SK-N-SH treated with all-trans-retinoic acid at 6 μM for 48 hours (cell line): Measurements from ENCODE around the gene CCNY.

ENCODE experiments used
- ARNTL ChIP-seq: fragments of 450-650 bp; formaldehyde crosslinking; IDR thresholded peaks from 2 replicates; pipeline ENCODE4 v1.5.0; 2020; ENCODE audit warnings: low read depth, mild to moderate bottlenecking, moderate library complexity, borderline replicate concordance
- BACH2 ChIP-seq: fragments of 250-450 bp; sonication (Bioruptor Pico); IDR thresholded peaks from 2 replicates; pipeline ENCODE4 v1.9.0; 2021; ENCODE audit warnings: mild to moderate bottlenecking, borderline replicate concordance
- CREB5 ChIP-seq: fragments of 250-450 bp; sonication (Bioruptor Pico); IDR thresholded peaks from 2 replicates; pipeline ENCODE4 v1.5.1; 2020; ENCODE audit warnings: low read depth, mild to moderate bottlenecking, moderate library complexity
- CSDC2 ChIP-seq: fragments of 250-450 bp; sonication (Bioruptor Pico); IDR thresholded peaks from 2 replicates; pipeline ENCODE4 v1.5.0; 2020; ENCODE audit warnings: mild to moderate bottlenecking, moderate library complexity
- CSRNP3 ChIP-seq: fragments of 250-450 bp; sonication (Bioruptor Pico); IDR thresholded peaks from 2 replicates; pipeline ENCODE4 v1.5.1; 2021; ENCODE audit warnings: mild to moderate bottlenecking, moderate library complexity
- OSR1 ChIP-seq: fragments of 250-450 bp; sonication (Bioruptor Pico); IDR thresholded peaks from 2 replicates; pipeline ENCODE4 v1.8.0; 2022; ENCODE audit warnings: moderate library complexity, mild to moderate bottlenecking, inconsistent platforms
- PATZ1 ChIP-seq: fragments of 250-450 bp; sonication (Bioruptor Pico); IDR thresholded peaks from 2 replicates; pipeline ENCODE4 v1.8.0; 2020; ENCODE audit warnings: mild to moderate bottlenecking, moderate library complexity, borderline replicate concordance
- SNAI2 ChIP-seq: fragments of 250-450 bp; sonication (Bioruptor Pico); IDR thresholded peaks from 2 replicates; pipeline ENCODE4 v1.5.0; 2020; ENCODE audit warnings: mild to moderate bottlenecking, moderate library complexity
- TSHZ2 ChIP-seq: fragments of 250-450 bp; sonication (Bioruptor Pico); IDR thresholded peaks from 2 replicates; pipeline ENCODE4 v1.5.0; 2020; ENCODE audit warnings: mild to moderate bottlenecking, moderate library complexity
- ZC3H10 ChIP-seq: fragments of 250-450 bp; sonication (Bioruptor Pico); IDR thresholded peaks from 2 replicates; pipeline ENCODE4 v1.5.1; 2021; ENCODE audit warnings: mild to moderate bottlenecking, moderate library complexity
- ZNF565 ChIP-seq: fragments of 450-650 bp; formaldehyde crosslinking; conservative IDR thresholded peaks from 2 replicates; pipeline ENCODE4 v1.5.0; 2020; ENCODE audit warnings: low read depth, mild to moderate bottlenecking, moderate library complexity

- TF ChIP-seq ARNTL (no peak), PATZ1 (CRISPR knock-in tag) (no peak), BACH2 (CRISPR knock-in tag) (no peak), CREB5 (CRISPR knock-in tag) (no peak), ZC3H10 (CRISPR knock-in tag) (no peak), CSDC2 (CRISPR knock-in tag) (no peak), SNAI2 (no peak), TSHZ2 (CRISPR knock-in tag) (no peak), ZNF565 (CRISPR knock-in tag) (no peak), OSR1 (CRISPR knock-in tag) (no peak), CSRNP3 (no peak)
Measured at GRCh38 chr10:35612385-35613106, 276.2 kb downstream of the CCNY start.
